ENCODE data around the gene CPPED1. TPM values are rescaled to one million over a fixed set of nuclear protein-coding genes. Genes with fewer than 3 reads are reported as not detected.

The CPPED1 gene
- total RNA-seq, 2 donors from 2014 or later: 24.8 to 61.0 TPM

DNA sequence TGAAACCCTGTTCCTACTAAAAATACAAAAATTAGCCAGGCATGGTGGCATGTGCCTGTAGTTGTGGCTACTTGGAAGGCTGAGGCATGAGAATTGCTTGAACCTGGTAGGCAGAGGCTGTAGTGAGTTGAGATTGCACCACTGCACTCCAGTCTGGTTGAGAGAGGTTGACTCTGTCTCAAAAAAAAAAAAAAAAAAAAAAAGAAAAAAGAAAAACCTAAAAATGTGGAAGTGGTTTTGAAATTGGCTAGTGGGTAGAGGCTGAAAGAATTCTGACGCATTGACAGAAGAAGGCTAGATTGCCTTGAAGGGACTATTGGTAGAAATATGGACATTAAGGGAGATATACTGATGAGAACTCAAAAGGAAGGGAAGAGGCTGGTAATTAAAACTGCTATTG is 33.6 kb upstream of the CPPED1 start:
- no peak for TF ChIP-seq POLR2AphosphoS5 (IDR thresholded peaks at IDR 0.05)
- no peak for TF ChIP-seq POLR2A (IDR thresholded peaks at IDR 0.05)
- TF ChIP-seq, protein P1, sequence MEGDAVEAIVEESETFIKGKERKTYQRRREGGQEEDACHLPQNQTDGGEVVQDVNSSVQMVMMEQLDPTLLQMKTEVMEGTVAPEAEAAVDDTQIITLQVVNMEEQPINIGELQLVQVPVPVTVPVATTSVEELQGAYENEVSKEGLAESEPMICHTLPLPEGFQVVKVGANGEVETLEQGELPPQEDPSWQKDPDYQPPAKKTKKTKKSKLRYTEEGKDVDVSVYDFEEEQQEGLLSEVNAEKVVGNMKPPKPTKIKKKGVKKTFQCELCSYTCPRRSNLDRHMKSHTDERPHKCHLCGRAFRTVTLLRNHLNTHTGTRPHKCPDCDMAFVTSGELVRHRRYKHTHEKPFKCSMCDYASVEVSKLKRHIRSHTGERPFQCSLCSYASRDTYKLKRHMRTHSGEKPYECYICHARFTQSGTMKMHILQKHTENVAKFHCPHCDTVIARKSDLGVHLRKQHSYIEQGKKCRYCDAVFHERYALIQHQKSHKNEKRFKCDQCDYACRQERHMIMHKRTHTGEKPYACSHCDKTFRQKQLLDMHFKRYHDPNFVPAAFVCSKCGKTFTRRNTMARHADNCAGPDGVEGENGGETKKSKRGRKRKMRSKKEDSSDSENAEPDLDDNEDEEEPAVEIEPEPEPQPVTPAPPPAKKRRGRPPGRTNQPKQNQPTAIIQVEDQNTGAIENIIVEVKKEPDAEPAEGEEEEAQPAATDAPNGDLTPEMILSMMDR (IDR thresholded peaks at IDR 0.05): no peak
- intact Hi-C loops (cut with DNase I): no loop called here

DNA sequence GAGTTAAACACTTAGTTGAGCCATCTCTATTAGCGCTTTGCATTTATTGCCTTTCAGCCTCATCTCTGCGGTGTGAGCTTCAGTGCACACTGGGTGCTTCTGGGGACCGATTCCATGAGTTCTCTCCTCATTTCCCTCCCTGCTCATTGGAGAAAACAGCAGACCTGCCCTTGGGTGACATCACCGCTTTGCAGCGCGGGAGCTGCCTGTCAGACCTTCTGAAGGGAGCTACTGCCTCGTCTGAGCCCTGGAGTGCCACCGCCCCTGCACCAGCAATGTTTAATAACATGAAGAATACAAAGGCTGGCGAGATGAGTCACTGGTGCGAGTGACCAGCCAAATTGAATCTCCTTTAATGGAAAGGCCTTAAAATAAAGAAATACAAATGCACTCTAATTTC is 30.2 kb upstream of the CPPED1 start:
- Histone ChIP-seq H3K9me3 (no peaks in the 10 kb centered on the region), H3K36me3 (no peaks in the 10 kb centered on the region), H3K27ac (no peak overlapping the region), H3K4me3 (no peak overlapping the region), H3K27me3 (replicated peaks; ENCODE audit: insufficient read depth) (no peaks in the 10 kb centered on the region), H3K4me1 (replicated peaks) (no peaks in the 10 kb centered on the region)
- intact Hi-C loops (cut with DNase I): no loop called here
- TF ChIP-seq POLR2AphosphoS5 (IDR thresholded peaks at IDR 0.05) (no peak), POLR2A (IDR thresholded peaks at IDR 0.05) (no peak)
- TF ChIP-seq, protein P1 (IDR thresholded peaks at IDR 0.05): no peak
- no peak for DNase-seq (ENCODE audit: low spot score)
- 28% methylated on average over 10 of the region's 10 CpGs for WGBS

More for the DNA sequence above, 33.6 kb upstream of the CPPED1 start:
- 94% methylated on average over 1 of the region's 1 CpG for WGBS
- Histone ChIP-seq H3K27ac (no peak overlapping the region), H3K9me3 (no peaks in the 10 kb centered on the region), H3K27me3 (replicated peaks; ENCODE audit: insufficient read depth) (no peaks in the 10 kb centered on the region), H3K36me3 (no peaks in the 10 kb centered on the region), H3K4me1 (replicated peaks) (no peaks in the 10 kb centered on the region), H3K4me3 (no peak overlapping the region)
- no peak for DNase-seq (ENCODE audit: low spot score)

DNA sequence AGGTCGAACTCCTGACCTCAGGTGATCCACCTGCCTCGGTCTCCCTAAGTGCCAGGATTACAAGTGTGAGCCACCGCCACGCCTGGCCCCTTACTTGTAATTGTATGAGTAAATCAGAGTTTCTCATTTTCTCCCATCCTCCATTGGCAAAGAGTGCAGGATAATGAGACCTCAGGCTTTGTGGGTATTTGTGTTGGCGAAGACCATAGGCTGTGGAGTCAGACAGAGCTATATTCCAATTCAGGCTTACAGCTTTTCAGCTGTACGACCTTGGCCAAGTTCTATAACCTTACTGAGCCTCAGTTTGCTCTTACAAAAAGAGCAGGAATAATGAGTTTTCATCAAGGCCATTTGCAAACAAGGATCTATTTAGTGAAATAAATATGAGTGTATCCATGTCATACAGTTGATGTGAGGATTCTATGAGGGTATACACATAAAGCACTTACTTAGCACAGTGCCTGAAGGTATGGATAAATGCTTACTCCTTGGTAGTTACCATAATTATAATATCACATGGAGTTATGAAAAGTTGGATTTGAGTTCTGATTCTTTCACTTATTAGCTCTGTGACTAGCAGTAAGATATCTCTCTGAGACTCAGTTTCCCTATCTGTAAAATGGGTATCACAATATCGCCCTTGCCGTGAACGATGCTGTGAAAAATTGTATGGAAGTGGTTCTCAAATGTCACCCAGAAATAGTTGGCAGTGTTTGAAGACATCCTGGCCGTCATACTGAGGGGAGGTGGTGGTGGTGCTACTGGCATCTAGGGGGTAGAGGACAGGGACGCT is 25.6 kb upstream of the CPPED1 start:
- WGBS: 83% methylated on average over 11 of the region's 11 CpGs
- DNase-seq (ENCODE audit: low spot score): no peak
- Histone ChIP-seq H3K4me1 (replicated peaks) (no peaks in the 10 kb centered on the region), H3K36me3 (no peaks in the 10 kb centered on the region), H3K27ac (no peak overlapping the region), H3K4me3 (no peak overlapping the region), H3K27me3 (replicated peaks; ENCODE audit: insufficient read depth) (no peaks in the 10 kb centered on the region), H3K9me3 (no peaks in the 10 kb centered on the region)
- TF ChIP-seq POLR2A (IDR thresholded peaks at IDR 0.05) (no peak), POLR2AphosphoS5 (IDR thresholded peaks at IDR 0.05) (no peak)
- TF ChIP-seq, protein P1 (IDR thresholded peaks at IDR 0.05): no peak
- intact Hi-C loops (cut with DNase I): no loop called here

DNA sequence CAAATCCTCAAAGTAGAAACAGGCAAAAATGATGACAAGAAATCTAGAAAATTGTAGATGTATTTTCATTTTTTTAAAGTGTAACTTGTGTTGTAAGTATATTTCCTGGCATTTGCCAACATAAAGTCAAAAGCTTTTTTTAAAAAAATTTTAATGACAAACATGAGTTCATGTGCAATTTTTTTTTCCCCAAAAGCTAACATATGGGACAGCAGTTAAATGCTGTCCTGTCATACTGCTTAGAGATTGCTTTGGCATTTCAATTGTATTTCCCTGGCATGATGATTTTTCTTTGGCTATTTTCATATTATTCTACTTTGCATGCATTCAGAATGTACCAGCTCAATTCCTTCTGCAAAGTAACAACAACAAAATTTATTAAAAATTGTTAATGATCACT is 24.5 kb upstream of the CPPED1 start:
- no peaks in the 10 kb centered on the region for H3K36me3 ChIP-seq
- H3K4me1 ChIP-seq (replicated peaks): no peaks in the 10 kb centered on the region
- intact Hi-C loops (cut with DNase I): no loop called here
- DNase-seq (ENCODE audit: low spot score): no peak
- TF ChIP-seq, protein P1 (IDR thresholded peaks at IDR 0.05): no peak
- TF ChIP-seq POLR2AphosphoS5 (IDR thresholded peaks at IDR 0.05): no peak
- TF ChIP-seq POLR2A (IDR thresholded peaks at IDR 0.05): no peak
- H3K27me3 ChIP-seq (replicated peaks; ENCODE audit: insufficient read depth): no peaks in the 10 kb centered on the region
- H3K27ac ChIP-seq: no peak overlapping the region
- H3K9me3 ChIP-seq: no peaks in the 10 kb centered on the region
- no peak overlapping the region for H3K4me3 ChIP-seq

DNA sequence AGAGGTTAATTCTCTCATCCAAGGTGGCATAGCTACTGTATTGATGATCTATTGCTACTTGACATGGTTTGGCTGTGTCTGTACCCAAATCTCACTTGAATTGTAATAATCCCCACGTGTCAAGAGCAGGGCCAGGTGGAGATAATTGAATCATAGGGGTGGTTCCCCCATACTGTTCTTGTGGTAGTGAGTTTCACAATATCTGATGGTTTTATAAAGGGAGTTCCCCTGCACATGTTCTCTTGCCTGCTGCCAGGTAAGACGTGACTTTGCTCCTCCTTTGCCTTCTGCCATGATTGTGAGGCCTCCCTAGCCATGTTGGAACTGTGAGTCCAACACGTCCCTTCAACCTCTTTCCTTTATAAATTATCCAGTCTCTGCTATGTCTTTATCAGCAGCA is 22.9 kb upstream of the CPPED1 start:
- Histone ChIP-seq H3K36me3 (no peaks in the 10 kb centered on the region), H3K27ac (no peak overlapping the region), H3K4me3 (no peak overlapping the region), H3K27me3 (replicated peaks; ENCODE audit: insufficient read depth) (no peaks in the 10 kb centered on the region), H3K9me3 (no peaks in the 10 kb centered on the region), H3K4me1 (replicated peaks) (no peaks in the 10 kb centered on the region)
- WGBS: 58% methylated on average over 3 of the region's 3 CpGs
- DNase-seq (ENCODE audit: low spot score): no peak
- intact Hi-C loops (cut with DNase I): no loop called here
- TF ChIP-seq POLR2A (IDR thresholded peaks at IDR 0.05) (no peak), POLR2AphosphoS5 (IDR thresholded peaks at IDR 0.05) (no peak)
- TF ChIP-seq, protein P1 (IDR thresholded peaks at IDR 0.05): no peak

Measured in prostate gland (tissue), 2 donors.